H7 (cell line): Measurements from ENCODE around the gene PODXL2. TPM values are rescaled to one million over a fixed set of nuclear protein-coding genes. Genes with fewer than 3 reads are reported as not detected.

Experiments
- DNase-seq: peaks from one replicate; pipeline ENCODE4 v3.0.0; 2012
- H3K27me3 ChIP-seq: 2 replicates; pipeline ENCODE4 v1.6.0; 2011; ENCODE audit warnings: mild to moderate bottlenecking, low read length; ENCODE audit not compliant: control insufficient read depth, insufficient read depth
- H3K36me3 ChIP-seq: replicated peaks from 2 replicates; pipeline ENCODE4 v1.5.1; 2011; ENCODE audit warnings: low read length; ENCODE audit not compliant: control insufficient read depth, insufficient read depth
- H3K4me3 ChIP-seq: 2 replicates; pipeline ENCODE4 v1.5.1; 2011; ENCODE audit warnings: low read depth, mild to moderate bottlenecking, control low read depth, low read length, moderate library complexity; ENCODE audit not compliant: insufficient read depth
- total RNA-seq: library from RNA; depleted of rRNA; stranded (reverse); fragments of >200 nt; shearing (Covaris generic); gene quantifications from 2 replicates; pipeline ENCODE4 v1.2.3, GENCODE V29; 2014

The PODXL2 gene
- total RNA-seq, 1 experiment from 2014 or later: 38.7 TPM

DNA sequence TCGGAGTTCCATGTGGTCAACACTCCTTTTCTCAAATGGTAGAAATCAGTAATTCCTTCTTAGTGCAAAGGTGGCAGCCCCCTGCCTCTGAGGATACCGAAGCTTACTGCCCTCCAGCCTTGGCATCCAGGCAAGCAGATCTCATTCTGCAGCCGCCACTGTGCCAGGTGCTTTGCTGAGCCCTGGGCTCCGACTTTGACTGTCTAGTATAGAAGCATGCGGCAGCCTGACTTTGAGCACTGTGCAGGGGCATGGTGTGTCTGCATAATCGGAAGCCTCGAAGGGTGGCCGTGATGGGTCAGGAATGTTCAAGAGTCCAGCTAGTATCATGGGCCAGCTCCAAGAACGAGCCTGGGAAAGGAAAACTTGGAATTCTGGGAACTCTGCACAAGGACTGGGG lies 83.5 kb downstream of the PODXL2 start:
- Histone ChIP-seq H3K27me3 (no peaks in the 10 kb centered on the region), H3K36me3 (no peaks in the 10 kb centered on the region), H3K4me3 (no peak overlapping the region)
- DNase-seq: no peak

GRCh38 chr3:127712881-127713771 lies 84.1 kb downstream of the PODXL2 start:
- no peaks in the 10 kb centered on the region for H3K27me3 ChIP-seq
- H3K4me3 ChIP-seq: no peak overlapping the region
- no peak for DNase-seq
- H3K36me3 ChIP-seq: no peaks in the 10 kb centered on the region

- no peak for DNase-seq
- Histone ChIP-seq H3K36me3 (no peaks in the 10 kb centered on the region), H3K27me3 (no peaks in the 10 kb centered on the region), H3K4me3 (no peak overlapping the region)
Measured at GRCh38 chr3:127714125-127714571, 85.2 kb downstream of the PODXL2 start.

DNA sequence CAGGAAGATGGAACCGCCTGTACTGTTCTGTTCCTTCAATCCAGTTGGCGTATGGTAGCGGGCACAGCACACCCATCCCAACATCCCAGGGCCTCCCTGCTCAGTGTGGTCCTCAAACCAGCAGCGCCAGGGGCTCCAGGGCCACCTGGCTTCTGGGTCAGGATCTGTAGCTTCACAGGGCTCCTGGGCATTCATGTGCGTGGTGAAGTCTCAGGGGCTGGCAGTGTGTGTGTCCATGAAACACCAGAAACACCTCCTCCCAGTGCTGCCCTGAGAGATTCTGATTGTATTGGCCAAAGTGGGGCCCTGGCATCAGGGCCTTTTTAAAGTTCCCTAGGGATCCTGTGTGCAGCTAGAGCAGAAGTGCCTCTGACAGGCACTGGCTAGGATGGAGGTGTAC lies 85.9 kb downstream of the PODXL2 start:
- Histone ChIP-seq H3K36me3 (no peaks in the 10 kb centered on the region), H3K27me3 (no peaks in the 10 kb centered on the region), H3K4me3 (no peak overlapping the region)
- no peak for DNase-seq

DNA sequence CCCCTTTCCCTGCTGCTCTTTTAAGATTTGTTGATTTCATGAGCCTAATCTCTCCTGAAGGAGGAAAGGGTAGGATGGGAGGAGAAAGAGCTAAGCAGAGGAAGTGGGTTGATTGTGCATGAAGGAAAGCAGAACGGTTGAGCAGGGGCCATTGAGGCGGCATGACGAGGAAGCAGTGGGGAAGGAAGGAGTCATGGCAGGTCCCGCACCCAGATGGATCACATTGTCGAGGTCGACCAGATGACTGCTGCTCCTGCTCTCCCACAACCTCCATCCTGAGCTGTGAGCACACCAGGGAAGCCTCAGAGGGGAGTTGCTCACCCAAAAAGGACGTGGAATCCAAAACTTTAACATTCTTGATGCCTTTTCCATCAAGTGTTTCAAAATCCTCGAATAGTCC lies 86.5 kb downstream of the PODXL2 start:
- H3K4me3 ChIP-seq: no peak overlapping the region
- no peaks in the 10 kb centered on the region for H3K36me3 ChIP-seq
- DNase-seq: no peak
- no peaks in the 10 kb centered on the region for H3K27me3 ChIP-seq

- H3K27me3 ChIP-seq: no peaks in the 10 kb centered on the region
- H3K4me3 ChIP-seq: no peak overlapping the region
- no peaks in the 10 kb centered on the region for H3K36me3 ChIP-seq
- no peak for DNase-seq
Measured at GRCh38 chr3:127716384-127716783, 87.4 kb downstream of the PODXL2 start.

DNA sequence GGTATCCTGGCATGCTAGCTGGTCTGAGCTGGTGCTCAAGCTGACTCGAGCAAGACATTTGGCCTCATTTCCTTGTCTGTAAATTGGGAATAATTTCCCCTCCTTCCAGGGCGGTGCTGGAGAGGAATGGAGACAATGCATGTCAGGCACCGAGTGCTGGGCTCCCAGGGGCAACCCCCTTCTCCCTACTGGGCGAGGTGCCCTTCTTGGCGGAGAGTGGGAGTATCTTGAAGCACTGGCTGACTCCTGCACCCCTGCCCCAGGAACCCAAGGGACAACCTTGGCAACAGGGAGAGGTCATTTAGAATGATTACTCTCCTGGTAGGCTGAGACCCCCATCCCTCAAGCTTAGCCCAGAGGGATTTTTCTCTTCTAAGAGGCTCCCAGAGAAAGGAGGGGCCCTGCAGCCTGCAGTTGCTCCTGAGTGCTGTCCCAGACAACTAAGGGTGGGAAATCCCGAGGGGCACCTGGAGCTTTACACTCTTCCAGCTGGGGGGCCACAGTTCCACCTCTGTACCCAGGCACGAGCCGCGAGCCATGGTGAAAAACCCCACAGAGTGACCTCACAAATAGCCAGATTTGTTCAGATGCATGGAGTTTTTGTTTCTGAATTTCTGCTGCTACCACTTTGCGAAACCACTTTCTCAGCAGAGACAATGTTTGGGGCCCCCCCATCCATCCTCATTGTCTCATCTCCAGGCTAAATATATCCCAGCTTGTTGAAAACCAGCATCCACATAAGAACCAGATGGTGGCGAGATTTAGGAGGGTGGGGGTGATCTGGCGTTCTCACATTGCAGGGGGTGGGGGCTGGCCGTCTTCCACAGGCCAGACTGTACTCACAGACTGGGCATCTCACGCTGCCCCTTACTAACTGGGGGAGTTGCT lies 88.6 kb downstream of the PODXL2 start:
- Histone ChIP-seq H3K36me3 (no peaks in the 10 kb centered on the region), H3K4me3 (no peak overlapping the region), H3K27me3 (no peaks in the 10 kb centered on the region)
- DNase-seq: no peak

GRCh38 chr3:127718245-127718915 lies 89.4 kb downstream of the PODXL2 start:
- Histone ChIP-seq H3K27me3 (no peaks in the 10 kb centered on the region), H3K36me3 (no peaks in the 10 kb centered on the region), H3K4me3 (no peak overlapping the region)
- DNase-seq: no peak

- DNase-seq: no peak
- Histone ChIP-seq H3K36me3 (no peaks in the 10 kb centered on the region), H3K4me3 (no peak overlapping the region)
Measured at GRCh38 chr3:127718916-127719290, 89.9 kb downstream of the PODXL2 start.

GRCh38 chr3:127719369-127719768 lies 90.4 kb downstream of the PODXL2 start:
- no peak for DNase-seq
- Histone ChIP-seq H3K36me3 (no peaks in the 10 kb centered on the region), H3K4me3 (no peak overlapping the region), H3K27me3 (no peaks in the 10 kb centered on the region)

More at GRCh38 chr3:127718916-127719290, 89.9 kb downstream of the PODXL2 start:
- H3K27me3 ChIP-seq: no peaks in the 10 kb centered on the region

DNA sequence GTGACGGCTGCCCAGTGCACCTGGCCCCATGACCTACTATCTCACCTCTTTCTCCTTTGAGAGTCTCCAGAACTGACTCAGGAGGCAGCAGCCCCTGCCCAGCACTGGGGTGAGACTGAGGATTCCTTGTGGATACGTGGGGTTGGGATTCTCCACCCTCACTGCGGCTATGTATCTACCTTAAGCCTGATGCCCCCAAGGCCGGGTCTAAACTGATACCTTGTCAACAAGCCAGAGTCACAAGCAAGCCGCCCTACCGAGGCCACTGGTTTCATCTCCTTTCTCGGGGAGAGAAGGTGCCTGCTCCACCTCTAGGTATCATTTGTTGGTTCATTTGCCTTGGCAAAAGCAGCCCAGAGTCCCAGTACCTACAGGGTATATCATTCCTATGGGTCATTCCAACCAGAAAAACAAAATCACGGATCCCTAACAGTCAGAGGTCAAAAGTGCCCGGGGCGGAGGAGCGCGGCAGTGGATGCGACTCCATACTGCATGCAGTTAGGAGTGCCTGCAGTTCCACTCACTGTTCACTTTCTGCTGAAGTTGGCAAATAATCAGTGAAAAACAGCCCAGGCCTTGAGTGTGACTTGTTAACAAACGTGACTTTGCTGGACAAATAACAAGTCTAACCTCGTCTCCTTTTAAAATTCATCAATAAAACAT lies 91.3 kb downstream of the PODXL2 start:
- no peaks in the 10 kb centered on the region for H3K27me3 ChIP-seq
- no peak for DNase-seq
- H3K4me3 ChIP-seq: no peak overlapping the region
- H3K36me3 ChIP-seq: no peaks in the 10 kb centered on the region

DNA sequence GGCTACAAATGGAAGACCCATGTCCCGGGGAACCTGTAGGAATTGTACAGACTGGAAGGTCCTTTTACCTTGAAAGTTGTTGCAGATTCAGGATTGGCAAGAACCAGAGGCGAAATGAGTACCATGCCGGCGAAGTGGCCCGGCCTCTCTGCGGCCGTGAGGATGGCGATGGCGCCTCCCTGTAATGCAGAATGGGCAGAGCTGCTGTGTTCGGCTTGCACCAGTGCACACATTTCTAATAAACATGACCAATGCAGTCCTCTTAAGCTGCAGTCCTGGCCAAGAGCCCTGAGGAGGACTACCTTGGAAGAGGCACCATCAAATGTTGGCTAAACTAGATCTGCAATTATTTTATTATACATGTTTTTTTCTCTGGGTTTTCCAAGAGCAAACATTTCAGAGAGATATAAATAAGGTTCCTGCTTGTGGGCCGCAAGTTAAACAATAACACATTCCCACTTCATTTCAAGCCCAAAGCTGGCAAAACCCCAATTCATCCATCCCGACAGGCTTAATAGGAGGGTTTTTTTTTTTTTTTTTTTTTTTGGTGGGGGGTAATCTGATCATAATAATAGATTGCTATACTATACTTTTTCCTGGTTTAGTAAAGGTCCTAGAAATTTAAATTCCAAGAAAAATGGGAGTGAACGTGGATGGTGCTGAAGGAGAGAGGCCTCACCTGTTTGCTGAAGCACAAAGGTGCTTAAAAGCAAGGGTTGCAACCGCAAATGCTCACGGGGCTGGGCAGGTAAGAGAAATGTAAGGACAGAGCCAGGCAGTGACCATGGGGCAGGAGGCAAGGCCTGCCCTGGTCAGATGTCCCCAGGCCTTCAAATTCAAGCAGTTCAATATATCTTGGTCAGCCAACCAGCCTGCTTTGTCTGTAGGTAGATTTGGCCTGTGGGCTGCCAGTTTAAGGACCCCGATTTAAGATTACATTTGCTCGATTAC lies 92.3 kb downstream of the PODXL2 start:
- no peaks in the 10 kb centered on the region for H3K36me3 ChIP-seq
- no peak for DNase-seq
- no peaks in the 10 kb centered on the region for H3K27me3 ChIP-seq
- H3K4me3 ChIP-seq: no peak overlapping the region

DNA sequence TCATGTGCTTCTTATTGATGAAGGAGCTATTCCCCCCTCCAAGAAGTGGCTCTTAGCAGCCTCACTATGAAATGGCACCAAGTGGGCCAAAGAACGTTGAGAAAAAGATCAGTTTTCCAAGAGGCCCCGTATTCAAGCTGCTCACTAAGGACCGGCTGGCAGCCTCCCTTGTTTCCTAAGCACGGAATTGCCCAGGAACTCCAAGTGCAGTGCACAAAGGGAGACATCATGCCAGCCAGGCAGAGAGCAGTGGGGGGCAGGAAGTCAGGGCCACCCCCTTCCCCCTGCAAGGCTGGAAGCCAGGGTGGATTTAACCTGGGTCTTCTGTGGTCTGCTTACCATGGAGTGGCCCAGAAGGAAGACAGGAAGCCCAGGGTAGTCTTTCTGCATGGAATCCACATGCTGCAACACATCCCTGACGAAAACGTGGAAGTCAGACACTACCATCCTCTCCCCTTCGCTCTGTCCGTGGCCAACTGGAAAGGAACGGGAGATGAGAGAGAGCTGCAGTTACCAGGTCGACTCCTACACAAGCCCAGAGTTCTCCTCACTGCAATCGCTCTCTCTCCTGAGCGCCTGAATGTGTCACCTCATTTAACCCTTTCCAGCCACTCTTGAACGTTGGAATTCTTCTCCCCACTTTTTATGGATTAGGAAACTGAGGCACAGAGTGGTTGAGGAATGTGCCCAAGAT lies 93.3 kb downstream of the PODXL2 start:
- DNase-seq: no peak
- H3K4me3 ChIP-seq: no peak overlapping the region

More for the DNA sequence above, 93.3 kb downstream of the PODXL2 start:
- Histone ChIP-seq H3K36me3 (no peaks in the 10 kb centered on the region), H3K27me3 (no peaks in the 10 kb centered on the region)
